ENCODE measurements around the gene ZBP1.

ZBP1 gene

GRCh38 chr20:57619051-57619831, 985 bp downstream of the ZBP1 start:
- FAIRE-seq (peak; percentile 99), DNase-seq (ENCODE audit: insufficient read length, low spot score) (no peak)
- TF ChIP-seq POLR2A (IDR thresholded peaks at IDR 0.05; ENCODE audit: low read depth, low read length) (no peak), SPI1 (IDR thresholded peaks at IDR 0.05; ENCODE audit: low read depth, low read length) (peak; percentile 29; the same call in 1 of the 2 replicates), PAX5 (IDR thresholded peaks at IDR 0.05; ENCODE audit: insufficient read depth, low read length, severe bottlenecking) (no peak), POU2F2 (IDR thresholded peaks at IDR 0.05; ENCODE audit: low read depth, low read length) (no peak; the same call in 1 of the 2 replicates), TAF1 (IDR thresholded peaks at IDR 0.05; ENCODE audit: low read depth, low read length) (no peak), POLR2AphosphoS5 (IDR thresholded peaks at IDR 0.05; ENCODE audit: low read depth, low read length) (no peak)

DNA sequence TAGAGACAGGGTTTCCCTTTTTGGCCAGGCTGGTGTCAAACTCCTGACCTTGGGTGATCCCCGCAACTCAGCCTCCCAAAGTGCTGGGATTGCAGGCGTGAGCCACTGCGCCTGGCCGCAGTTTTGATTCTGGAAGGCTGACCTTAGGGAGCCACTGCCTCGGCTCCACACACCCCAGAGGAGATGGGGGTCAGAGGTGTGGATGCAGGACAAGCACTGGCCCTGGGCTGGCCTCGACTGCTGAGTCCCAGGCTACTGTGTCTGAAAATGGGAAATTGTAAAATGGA, 1.5 kb downstream of the ZBP1 start:
- TF ChIP-seq SPI1 (IDR thresholded peaks at IDR 0.05; ENCODE audit: low read depth, low read length): no peak
- no peak for FAIRE-seq
- no peak for DNase-seq (ENCODE audit: insufficient read length, low spot score)

- peak; percentile 60 for FAIRE-seq
- TF ChIP-seq SPI1 (IDR thresholded peaks at IDR 0.05; ENCODE audit: low read depth, low read length) (no peak), POU2F2 (IDR thresholded peaks at IDR 0.05; ENCODE audit: low read depth, low read length) (no peak), POLR2A (IDR thresholded peaks at IDR 0.05; ENCODE audit: low read depth, low read length) (no peak), TAF1 (IDR thresholded peaks at IDR 0.05; ENCODE audit: low read depth, low read length) (no peak), PAX5 (IDR thresholded peaks at IDR 0.05; ENCODE audit: insufficient read depth, low read length, severe bottlenecking) (no peak), POLR2AphosphoS5 (IDR thresholded peaks at IDR 0.05; ENCODE audit: low read depth, low read length) (no peak)
- DNase-seq (ENCODE audit: insufficient read length, low spot score): no peak
Observed at GRCh38 chr20:57618091-57618763, 2.0 kb downstream of the ZBP1 start.

DNA sequence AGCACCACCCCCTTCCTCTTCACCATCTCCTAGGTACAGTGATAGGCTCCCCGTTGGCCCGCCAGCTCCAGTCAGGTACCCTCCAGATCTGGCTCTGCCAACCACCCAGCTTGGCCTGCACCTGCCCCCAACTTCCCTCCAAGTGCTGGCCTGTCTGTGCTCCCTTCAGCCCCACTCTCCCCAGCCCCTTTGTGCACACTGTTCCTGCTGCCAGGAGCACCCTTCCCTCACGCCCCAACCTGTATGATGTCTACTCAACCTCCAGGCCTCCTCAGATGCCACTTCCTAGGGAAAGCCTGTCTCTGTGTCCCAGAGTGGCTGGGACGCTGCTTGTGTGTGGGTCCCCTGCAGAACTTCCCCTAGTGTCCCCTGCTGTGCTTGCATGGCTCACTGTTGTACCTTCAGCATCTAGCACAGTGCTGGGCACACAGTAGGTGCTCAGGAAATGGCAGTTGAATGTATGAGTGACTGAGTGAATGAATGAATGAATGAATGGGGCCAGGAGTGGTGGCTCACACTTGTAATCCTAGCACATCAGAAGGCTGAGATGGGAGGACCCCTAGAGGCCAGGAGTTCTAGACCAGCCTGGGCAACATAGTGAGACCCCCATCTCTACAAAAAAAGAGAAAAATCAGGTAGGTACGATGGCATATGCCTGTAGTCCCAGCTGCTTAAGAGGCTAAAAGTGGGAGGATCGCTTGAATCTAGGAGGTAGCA, 3.0 kb downstream of the ZBP1 start:
- FAIRE-seq (peak; percentile 69), DNase-seq (ENCODE audit: insufficient read length, low spot score) (no peak)
- TF ChIP-seq PAX5 (IDR thresholded peaks at IDR 0.05; ENCODE audit: insufficient read depth, low read length, severe bottlenecking) (no peak), SPI1 (IDR thresholded peaks at IDR 0.05; ENCODE audit: low read depth, low read length) (no peak), POLR2A (IDR thresholded peaks at IDR 0.05; ENCODE audit: low read depth, low read length) (no peak), POU2F2 (IDR thresholded peaks at IDR 0.05; ENCODE audit: low read depth, low read length) (no peak), TAF1 (IDR thresholded peaks at IDR 0.05; ENCODE audit: low read depth, low read length) (no peak), POLR2AphosphoS5 (IDR thresholded peaks at IDR 0.05; ENCODE audit: low read depth, low read length) (no peak)

DNA sequence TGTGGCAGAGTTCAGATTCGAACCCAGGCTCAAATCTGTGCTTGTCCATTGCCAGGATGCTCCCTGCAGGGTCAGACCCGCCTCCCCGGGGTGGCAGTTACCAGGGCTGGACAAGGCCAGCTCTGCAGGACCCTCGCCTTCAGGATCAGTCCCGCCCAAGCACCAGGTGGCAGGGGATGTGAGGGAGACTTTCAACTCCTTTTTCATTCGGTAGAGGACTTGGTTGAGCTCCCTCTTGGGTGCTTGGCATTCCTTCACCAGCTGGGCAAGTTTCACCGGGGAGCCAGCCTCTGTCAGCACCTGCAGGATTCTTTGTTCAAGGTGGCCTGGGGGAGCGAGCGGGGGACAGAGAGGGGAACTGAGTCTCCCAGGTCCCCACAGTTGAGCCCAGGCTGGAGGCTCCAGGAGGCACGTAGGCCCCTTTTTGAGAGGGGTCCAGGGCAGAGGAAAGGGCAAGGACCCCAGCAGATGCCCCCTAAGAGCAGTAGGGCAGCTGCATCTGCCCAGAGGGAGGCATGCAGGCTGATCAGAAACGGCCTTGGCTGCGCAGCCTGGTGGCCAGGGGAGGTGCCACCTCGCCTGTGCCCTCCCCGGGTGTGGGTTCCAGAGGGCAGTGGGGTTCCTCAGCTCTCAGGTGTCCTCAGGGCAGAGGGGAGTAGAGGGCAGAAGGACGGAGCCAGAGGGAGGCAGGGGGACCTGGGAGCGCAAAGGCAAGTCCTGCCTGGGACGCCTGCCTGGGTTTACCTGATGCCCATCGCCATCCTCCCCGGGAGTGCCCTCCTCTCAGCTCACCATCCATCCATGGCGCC, 3.9 kb downstream of the ZBP1 start:
- FAIRE-seq (no peak), DNase-seq (ENCODE audit: insufficient read length, low spot score) (no peak)
- TF ChIP-seq SPI1 (IDR thresholded peaks at IDR 0.05; ENCODE audit: low read depth, low read length): no peak
- no peak for TF ChIP-seq PAX5 (IDR thresholded peaks at IDR 0.05; ENCODE audit: insufficient read depth, low read length, severe bottlenecking)

DNA sequence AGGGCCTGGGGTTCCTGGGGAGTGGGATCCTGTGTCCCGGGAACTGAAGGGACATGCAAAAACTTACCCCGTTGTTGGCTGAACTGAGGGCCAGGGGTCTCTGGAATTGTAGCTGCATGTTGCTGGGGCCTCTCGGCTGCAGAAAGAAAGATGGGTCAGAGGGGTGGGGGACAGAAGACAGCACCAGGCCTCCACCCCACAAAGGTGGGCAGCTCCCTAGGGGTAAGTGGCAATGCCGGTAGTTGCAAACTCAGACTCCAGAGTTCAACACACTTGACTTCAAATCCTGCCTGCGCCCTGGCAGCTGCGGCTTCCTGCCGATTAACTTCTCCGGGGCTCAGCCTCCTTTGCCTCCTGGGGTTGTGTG, 4.8 kb downstream of the ZBP1 start:
- DNase-seq (ENCODE audit: insufficient read length, low spot score) (no peak), FAIRE-seq (no peak)
- TF ChIP-seq POLR2A (IDR thresholded peaks at IDR 0.05; ENCODE audit: low read depth, low read length) (no peak), POU2F2 (IDR thresholded peaks at IDR 0.05; ENCODE audit: low read depth, low read length) (no peak), POLR2AphosphoS5 (IDR thresholded peaks at IDR 0.05; ENCODE audit: low read depth, low read length) (no peak)

GRCh38 chr20:57614490-57615444, 5.5 kb downstream of the ZBP1 start:
- no peak for DNase-seq (ENCODE audit: insufficient read length, low spot score)
- FAIRE-seq: no peak
- TF ChIP-seq POU2F2 (IDR thresholded peaks at IDR 0.05; ENCODE audit: low read depth, low read length): no peak
- no peak for TF ChIP-seq SPI1 (IDR thresholded peaks at IDR 0.05; ENCODE audit: low read depth, low read length)
- no peak for TF ChIP-seq POLR2AphosphoS5 (IDR thresholded peaks at IDR 0.05; ENCODE audit: low read depth, low read length)
- TF ChIP-seq POLR2A (IDR thresholded peaks at IDR 0.05; ENCODE audit: low read depth, low read length): no peak
- no peak for TF ChIP-seq PAX5 (IDR thresholded peaks at IDR 0.05; ENCODE audit: insufficient read depth, low read length, severe bottlenecking)
- TF ChIP-seq TAF1 (IDR thresholded peaks at IDR 0.05; ENCODE audit: low read depth, low read length): no peak

DNA sequence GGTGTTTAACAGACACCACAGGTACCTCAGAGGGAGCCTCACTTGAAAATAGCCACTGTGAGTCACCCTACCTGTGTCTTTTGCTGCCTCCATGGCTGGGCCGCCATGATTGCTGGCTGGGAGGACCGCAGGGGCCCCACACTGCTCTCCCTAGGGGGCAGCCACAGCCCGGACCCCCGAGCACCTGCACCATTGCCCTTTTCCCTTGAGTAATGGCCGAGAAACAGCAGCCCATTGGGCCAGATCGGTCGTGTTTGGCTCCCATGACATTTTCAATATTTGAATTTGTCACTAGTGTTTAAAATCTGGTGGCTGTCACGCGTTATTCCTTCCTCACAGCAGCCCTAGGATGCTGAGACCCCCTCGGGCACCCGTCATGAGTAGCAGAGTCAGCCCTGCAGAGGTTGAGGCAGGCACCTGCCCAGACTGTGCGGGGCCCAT, 6.7 kb downstream of the ZBP1 start:
- DNase-seq (ENCODE audit: insufficient read length, low spot score) (no peak), FAIRE-seq (no peak)
- no peak for TF ChIP-seq PAX5 (IDR thresholded peaks at IDR 0.05; ENCODE audit: insufficient read depth, low read length, severe bottlenecking)
- TF ChIP-seq POLR2AphosphoS5 (IDR thresholded peaks at IDR 0.05; ENCODE audit: low read depth, low read length): no peak
- no peak for TF ChIP-seq POU2F2 (IDR thresholded peaks at IDR 0.05; ENCODE audit: low read depth, low read length)
- TF ChIP-seq POLR2A (IDR thresholded peaks at IDR 0.05; ENCODE audit: low read depth, low read length): no peak
- no peak for TF ChIP-seq SPI1 (IDR thresholded peaks at IDR 0.05; ENCODE audit: low read depth, low read length)
- TF ChIP-seq TAF1 (IDR thresholded peaks at IDR 0.05; ENCODE audit: low read depth, low read length): no peak

Measured in GM12891 (cell line).